GM18909 (cell line): ENCODE measurements around the gene DIS3L2.

Experiments
- ATAC-seq: cut with Tn5 transposase; IDR thresholded peaks from one replicate; pipeline ENCODE4 v1.9.1; 2021; ENCODE audit warnings: mild to moderate bottlenecking; ENCODE audit not compliant: unreplicated experiment, poor library complexity

DIS3L2 gene

DNA sequence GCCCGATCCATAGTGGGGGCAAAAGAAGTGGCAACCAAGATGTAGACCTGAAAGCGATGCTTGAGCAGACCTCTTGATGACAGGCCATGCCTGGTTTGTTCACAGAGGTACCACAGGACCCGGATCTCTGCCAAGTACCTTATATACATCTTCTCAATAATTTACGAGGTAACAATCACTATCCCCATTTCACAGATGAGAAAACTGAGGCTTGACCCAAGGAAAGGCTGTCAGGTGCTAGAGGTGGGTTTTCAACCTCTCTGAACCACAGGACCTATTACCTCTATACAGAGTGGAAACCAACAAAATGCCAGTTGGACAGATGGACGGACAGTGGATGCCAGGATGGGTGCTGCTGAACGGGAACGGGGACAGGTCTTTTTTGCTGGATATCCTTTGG, 13.8 kb upstream of the DIS3L2 start:
- no peak for ATAC-seq

DNA sequence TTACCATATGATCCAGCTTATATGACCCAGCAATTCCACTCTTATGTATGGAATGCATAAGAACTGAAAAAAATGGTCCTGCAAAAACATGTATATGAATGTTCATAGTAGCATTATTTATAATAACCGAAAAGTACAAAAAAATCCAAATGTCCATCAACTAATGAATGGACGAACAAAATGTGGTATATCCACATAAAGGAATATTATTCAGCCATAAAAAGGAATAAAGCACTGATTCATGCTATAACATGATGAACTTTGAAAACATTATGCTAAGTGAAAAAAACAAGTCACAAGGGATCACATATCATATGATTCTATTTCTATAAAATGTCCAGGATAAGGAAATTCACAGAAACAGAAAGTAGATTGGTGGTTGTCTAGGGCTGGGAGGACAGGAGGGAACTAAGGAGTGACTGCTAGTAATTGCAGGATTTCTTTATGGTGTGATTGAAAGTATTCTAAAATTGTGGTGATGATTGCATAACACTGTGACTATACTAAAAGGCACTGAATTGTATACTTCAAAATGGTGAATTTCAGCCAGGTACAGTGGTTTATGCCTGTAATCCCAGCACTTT, 10.0 kb upstream of the DIS3L2 start:
- no peak for ATAC-seq

DNA sequence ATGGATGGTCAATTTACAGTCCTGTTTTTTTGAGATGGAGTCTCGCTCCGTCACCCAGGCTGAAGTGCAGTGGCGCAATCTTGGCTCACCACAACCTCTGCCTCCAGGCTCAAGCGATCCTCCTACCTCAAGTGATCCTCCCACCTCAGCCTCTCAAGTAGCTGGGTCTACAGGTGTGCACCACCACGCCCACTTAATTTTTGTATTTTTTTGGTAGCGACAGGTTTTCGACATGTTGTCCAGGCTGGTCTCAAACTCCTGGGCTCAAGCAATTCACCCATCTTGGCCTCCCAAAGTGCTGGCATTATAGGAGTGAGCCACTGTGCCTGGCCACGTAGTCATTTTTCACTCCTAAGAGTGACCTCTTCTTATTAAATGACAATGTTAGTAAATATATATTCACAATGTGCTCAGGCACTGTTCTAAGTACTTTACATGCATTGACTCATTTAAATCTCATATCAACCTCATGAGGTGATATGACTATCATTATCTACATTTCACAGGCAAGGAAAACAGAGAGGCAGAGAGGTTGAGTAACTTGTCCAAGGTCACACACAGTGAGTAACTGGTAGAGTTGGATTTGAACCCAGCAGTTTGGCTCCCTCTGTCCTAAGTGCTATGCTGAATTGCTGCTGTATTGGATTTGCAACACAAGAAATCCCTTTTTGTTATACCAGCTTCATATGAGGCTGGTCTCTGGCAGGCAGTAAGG, 5.6 kb upstream of the DIS3L2 start:
- ATAC-seq: no peak

DNA sequence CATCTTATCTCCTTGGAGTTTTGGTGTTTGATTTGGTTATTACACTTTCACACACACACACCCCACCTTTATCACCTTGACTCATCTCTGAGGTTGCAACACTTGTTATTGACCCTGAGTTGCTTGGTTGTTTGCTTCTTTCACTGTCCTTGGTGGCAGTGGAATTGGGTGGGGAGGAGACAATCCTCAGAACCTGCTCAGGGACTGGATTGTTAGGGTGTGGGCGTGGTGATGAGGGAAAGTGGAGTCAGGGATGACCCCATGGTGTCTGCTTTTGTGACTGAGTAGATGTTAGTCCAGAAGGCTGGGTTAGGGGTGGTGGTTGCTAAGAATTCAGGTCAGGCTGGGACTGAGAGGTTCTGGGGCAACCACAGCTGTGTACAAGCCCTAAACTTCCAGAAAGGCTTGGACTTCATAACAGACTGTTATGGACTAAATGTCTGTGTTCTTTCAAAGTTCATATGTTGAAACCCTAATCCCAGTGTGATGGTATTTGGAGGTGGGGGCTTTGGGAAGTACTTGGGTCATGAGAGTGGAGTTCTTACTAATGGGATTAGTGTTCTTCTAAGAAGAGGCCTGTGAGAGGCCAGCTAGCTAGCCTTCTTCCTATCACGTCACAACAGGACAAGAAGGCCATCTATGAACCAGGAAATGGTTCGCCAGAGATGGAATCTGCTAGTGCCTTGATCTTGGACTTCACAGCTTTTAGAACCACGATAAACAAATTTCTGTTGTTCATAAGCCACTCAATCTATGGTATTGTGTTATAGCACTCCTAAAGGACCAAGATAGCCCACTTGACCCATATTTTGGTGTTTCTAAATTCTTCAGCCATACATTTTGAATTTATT, 3.4 kb upstream of the DIS3L2 start:
- ATAC-seq: no peak

DNA sequence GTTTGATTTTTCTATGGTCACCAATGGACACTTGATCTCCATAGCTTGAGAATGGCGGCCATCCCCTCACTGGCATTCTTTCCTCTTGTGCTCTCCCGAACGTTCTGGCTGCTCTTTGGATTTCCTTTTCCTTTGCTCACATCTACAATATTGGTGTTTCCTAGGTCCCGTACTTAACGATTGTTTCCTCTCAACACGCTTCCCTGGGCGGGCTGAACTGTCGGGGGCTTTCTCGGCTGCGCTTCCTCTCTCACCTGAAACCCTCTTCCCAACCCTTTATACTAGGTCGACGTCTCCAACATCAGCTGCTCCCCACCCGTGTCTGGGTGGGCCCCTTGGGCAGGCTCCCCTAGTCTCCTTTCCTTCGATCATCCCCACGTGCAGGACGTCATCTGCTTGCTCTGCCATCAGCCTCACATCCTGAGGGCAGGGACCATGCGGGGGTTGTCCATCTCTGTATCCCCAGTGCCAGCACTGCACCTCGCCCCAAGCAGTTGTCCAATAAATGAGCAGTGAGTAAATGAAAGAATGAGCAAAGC, 634 bp upstream of the DIS3L2 start:
- ATAC-seq: peak; percentile 36

DNA sequence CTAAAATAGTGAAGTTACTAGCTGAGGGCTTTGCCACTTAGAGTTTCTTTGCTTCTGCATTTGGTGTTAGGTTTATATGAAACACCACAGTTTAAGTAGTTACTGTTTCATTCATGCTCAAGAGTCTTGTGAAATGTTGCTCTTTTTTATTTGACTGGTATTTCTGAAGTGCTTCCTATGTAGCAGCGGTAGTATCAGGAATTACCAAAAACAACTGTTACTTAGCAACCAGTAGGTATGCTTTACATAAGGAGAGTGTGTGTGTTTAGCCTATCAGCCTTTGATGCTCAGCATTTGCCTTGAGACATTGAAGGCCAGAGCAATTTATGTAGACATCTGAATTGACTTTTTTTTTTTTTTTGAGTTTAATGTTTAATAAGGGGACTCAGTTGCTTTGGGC, 3.6 kb downstream of the DIS3L2 start:
- ATAC-seq: no peak

DNA sequence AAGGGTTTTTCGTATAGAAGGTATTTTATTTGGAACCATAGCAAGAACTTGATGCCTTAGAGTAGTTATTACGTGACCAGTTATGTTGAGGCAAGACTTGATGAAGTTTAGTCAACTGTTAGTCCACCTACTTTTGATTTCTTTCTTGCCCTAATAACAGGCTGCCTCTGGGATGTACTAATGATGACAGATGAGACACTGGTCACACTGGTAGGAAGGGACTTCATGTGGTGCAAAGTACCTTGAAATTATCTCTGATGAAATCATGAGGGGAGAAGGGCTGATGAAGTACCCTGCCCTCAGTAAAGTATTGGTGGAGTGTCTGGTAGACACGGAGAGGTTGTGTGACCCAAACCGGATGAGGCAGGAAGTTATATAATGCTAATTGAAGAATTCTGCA, 5.4 kb downstream of the DIS3L2 start:
- no peak for ATAC-seq

DNA sequence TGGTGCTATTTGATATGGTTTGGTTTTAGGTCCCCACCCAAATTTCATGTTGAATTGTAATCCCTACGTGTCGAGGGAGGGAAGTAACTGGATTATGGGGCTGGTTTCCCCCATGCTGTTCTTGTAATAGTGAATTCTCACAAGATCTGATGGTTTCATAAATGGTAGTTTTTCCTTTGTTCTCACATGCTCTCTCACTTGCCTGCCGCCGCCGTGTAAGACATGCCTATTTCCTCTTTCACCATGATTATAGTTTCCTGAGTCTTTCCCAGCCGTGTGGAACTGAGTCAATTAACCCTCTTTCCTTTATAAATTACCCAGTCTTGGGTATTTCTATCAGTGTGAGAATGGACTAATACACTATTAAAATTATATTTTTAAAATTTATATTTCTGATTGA, 7.3 kb downstream of the DIS3L2 start:
- ATAC-seq: no peak

DNA sequence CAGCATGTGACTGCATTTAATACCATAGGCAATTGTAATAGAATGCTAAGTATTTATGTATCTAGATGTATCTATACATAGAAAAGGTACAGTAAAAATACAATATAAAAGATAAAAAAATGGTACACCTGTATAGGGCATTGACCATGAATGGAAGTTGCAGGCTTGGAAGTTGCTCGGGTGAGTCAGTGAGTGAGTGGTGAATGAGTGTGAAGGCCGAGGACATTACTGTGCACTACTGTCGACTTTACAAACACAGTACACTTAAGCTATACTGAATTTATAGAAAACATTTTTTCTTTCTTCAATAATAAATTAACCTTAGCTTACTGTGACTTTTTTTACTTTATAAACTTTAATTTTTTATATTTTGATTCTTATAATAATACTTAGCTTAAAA, 8.9 kb downstream of the DIS3L2 start:
- ATAC-seq: no peak

DNA sequence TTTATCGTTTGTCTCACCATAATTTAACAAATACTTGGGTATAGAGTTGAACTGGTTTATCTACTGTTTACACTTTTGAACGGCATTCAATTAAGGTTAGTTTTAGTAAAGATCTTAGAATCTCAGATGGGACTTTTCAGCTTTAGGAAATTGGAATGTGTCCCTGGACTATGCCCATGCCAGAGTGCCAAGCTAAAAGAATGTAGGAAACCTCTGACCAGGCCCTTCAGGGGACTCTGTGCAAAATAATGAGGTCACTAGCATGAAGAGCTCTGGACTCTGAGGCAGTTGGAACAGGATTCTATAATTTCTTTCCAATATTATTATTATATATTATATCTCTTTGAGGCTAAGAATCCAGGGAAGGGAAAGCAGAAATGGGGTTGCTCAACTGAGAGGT, 13.5 kb downstream of the DIS3L2 start:
- ATAC-seq: no peak

DNA sequence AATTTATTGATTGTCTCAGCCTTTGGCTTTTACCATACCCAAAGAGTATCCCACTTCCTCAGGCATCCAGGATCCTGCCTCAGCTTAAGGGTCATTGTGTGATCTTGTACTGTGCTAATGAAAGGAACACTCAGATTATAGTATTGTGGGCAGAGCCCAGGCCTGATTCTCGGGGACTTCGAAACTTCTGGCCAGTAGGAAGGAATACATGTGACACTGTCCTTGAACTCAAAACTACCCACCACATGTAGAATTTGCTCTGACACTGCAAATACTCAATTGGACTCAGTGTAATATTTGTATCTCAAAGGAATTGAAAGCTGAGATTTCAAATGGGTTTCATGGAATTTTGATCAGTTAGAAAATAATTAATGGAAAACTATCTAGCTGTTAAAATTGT, 15.9 kb downstream of the DIS3L2 start:
- ATAC-seq: no peak

DNA sequence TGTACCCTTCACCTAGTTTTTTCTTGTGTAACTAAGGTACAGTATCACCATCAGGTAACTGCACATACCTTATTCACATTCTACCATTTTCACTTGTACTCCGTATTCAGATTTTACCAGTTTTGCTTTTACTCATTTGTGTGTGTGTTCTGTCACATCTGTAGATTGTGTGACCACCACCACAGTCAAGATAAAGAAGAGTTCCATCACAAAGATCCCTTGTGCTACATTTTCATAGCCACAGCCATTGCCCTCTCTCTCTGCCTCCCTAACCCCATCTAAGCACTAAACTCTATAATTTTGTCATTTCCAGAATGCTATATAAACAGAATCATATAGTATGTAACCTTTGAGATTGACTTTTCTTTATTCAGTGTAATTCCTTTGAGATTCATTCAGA, 23.5 kb downstream of the DIS3L2 start:
- ATAC-seq: no peak

DNA sequence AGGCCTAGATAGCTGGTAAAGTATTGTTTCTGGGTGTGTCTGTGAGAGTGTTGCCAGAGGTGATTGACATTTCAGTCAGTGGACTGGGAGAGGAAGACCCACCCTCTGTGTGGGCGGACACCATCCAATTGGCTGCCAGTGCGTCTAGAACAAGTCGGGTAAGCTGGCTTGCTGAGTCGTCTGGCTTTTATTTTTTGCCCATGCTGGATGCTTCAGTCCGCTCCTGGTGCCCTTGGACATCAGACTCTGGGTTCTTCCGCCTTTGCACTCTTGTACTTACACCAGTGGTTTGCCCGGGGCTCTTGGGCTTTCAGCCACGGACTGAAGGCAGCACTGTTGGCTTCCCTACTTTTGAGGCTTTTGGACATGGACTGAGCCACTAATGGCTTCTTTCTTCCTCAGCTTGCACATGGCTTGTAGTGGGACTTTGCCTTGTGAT, 24.3 kb downstream of the DIS3L2 start:
- ATAC-seq: no peak

DNA sequence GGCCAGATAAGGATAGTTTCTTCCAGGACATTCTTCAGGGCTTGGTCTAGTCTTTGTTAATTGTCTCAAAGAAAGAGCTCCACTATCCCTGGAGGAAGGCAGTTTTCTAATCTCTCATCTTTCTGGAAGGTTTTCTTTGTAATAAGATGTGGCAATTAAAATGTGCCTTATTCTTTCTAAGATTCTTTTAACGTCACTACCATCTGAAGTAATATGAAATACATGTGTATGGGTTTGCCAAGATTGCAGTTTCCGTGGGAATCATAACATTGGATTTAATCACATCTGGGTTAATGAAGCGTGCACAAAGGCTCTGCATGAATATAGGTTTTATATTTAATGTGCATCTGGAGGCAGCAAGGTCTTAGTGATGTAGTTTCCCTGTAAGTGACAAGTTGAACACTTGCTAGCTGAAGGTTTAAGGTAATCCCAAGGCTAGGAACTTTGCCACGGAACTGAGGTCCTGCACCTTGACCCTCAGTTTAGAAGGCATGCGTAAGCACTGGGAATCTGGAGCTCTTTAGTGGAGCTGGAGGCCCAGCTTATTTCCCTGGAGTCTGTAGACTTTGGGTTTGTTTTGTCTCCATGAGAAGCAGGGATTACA, 25.7 kb downstream of the DIS3L2 start:
- ATAC-seq: no peak

DNA sequence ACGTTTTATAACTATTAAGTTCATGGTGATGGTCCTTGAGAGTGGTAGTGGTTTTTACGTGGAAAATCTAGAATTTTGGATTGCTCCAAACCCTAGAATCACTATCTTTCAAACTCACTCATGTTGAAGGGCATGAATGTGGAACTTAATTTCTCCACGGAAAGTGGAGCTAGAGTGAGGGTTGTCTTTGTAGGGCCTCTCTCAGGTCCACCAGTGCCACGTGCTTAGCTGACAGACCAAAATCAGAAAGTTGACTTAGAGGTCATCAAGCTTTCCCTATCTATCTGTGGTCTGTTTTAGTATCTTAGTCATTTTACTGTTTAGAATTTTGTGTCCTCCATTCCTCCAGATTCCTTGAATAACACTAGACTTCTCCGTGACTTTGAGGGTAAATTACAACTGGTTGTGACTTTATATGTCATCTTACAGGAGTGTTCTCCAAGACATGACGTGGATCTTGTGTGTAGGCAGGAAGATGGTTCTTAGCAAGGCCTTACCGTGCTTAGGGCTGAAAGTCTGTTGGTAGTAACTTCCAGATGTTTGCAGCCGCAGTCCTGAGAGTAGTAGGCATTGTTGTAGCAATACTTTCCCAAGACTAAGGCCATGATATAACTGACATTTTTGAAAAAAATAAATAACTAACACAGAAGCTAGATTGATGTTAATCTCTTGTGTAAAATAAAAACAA, 26.8 kb downstream of the DIS3L2 start:
- no peak for ATAC-seq

DNA sequence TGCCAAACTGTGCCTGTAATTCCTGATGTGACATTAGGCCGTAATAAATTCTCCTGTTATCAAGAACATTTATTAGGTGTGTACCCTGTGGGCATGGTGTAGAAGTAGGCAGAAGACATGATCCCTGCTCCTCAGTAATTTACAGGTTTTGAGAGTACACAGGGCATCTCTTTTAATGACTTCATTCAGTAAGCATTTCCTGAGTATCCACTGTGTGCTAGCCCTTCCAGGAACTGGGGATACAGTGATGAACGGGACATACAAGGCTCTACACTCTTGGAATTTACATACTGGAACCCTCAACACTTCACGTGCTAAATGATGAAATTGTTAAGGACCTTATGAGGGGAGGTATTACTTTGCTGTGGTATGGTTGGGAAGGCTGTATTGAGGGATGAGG, 30.2 kb downstream of the DIS3L2 start:
- no peak for ATAC-seq

DNA sequence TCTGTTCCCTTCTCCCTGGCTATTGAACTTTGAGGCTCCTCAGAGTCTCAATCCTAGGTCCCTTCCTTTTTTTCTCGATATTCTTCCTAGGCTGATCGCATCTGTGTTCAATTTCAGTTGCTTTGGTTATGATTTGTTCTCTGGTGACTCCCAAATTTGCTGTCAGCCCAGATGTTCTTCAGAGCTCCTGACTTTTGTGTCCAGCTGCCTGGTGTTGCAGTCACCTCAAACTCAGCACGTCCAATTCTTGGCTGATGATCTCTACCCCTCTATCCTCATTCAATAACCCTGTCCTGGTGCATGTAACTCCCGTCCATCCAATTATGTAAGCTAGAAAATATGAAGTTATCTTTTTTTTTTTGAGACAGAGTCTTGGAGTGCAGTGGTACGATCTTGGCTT, 31.4 kb downstream of the DIS3L2 start:
- no peak for ATAC-seq

DNA sequence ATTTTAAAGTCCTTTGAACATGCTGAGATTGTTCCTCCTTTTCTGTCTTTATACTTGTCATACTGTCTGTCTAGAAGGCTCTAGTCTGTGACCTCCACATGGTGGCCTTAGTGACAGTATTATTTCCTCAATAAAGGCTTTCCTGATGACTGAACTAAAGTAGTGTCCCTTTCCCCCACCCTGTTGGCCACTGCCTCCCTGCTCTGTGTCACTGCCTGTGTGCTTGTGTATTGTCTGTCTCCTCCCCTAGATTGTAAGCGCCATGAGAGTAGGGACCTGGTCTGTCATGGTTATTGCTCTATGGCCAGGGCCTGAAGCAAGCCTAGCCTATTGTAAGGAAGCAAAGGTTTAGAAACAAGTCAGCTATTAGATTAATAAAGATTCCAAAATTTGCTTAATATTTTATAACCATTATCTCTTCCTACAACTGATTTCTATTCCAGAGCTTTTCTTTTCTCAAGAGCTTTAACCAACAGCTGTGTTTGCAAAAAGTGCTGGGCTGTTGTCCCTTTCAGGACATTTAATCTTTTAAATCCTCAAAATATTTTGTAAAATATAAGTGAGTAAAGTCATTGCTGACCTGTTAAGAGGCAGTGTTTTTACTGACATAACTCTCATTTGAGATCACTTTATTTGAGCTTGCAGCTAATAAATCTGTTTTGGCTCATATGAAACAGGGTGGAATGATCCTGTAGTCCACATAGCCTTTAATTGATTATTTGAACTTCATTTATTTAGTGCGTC, 35.5 kb downstream of the DIS3L2 start:
- no peak for ATAC-seq

DNA sequence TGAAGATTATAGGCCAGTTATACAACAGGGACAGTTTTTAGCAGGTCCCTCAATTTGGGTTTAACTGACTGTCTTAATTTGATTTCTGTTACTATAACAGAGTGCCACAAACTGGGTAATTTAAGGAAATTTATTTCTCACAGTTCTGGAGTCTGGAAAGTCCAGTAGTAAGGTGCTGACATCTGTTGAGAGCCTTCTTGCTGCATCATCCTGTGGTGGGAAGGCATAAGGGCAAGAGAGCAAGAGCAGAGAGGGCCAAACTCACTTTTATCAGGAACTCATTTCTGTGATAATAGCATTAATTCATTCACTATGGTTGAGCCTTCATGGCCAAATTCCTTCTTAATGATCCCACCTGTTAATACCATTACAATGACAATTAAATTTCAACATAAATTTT, 36.5 kb downstream of the DIS3L2 start:
- ATAC-seq: no peak

DNA sequence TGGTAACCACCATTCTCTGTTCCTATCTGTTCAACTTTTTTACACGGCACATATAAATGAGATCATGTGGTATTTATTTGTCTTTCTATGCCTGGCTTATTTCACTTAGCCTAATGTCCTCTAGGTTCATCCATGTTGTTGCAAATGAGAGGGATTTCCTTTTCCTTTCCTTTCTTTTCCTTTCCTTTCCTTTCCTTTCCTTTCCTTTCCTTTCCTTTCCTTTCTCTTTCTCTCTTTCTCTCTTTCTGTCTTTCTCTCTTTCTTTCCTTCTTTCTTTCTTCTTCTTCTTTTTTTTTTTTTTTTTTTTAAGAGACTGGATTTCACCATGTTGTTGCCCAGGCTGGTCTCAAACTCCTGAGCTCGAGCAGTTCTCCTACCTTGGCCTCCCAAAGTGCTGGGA, 38.9 kb downstream of the DIS3L2 start:
- no peak for ATAC-seq
